ENCODE data around the gene PLPP1. TPM values are rescaled to one million over a fixed set of nuclear protein-coding genes. Genes with fewer than 3 reads are reported as not detected.

The PLPP1 gene
- total and polyA plus RNA-seq, 2 donors (not counting 1 experiment from before 2014, with no cell fraction given) = 5.5 to 8.8 TPM

DNA sequence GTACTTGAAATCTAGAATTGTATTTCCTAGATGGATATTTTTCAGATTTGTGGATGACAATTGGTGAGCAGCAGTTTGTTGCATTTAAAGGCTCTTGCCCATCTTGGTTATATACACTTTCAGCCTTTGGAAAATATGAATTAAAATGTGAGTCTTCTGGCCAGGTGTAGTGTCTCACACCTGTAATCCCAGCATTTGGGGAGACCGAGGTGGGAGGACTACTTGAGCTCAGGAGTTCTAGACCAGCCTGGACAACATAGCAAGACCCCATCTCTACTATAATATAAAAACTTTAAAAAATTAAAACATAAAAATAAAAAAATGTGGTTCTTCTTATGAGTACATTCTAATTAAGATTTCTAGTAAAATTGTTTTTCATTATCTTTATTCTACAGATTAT is 125.0 kb downstream of the PLPP1 start:
- Histone ChIP-seq H3K4me3 (ENCODE audit: control extremely low read depth in 1 of 5, extremely low read depth in 1 of 5, insufficient read depth in 1 of 5, low read depth in 2 of 5, low read length in 4 of 5) (no peak overlapping the region), H3K79me2 (ENCODE audit: control insufficient read depth, insufficient read depth, low read length) (no peaks in the 10 kb centered on the region), H3K36me3 (replicated peaks in 1 of 2; ENCODE audit: control extremely low read depth in 1 of 2, control insufficient read depth in 1 of 2, extremely low read depth in 1 of 2, insufficient read depth in 2 of 2, low read length in 1 of 2) (peaks cover 9 to 63% of the 10 kb centered on the region in 2 experiments), H3K27me3 (replicated peaks in 1 of 4; ENCODE audit: control extremely low read depth in 1 of 4, control insufficient read depth in 3 of 4, insufficient read depth in 4 of 4, low read length in 3 of 4) (no peaks in the 10 kb centered on the region), H3K4me1 (ENCODE audit: control insufficient read depth in 2 of 2, insufficient read depth in 2 of 2, low read length in 2 of 2) (no peaks in the 10 kb centered on the region), H3K9me3 (ENCODE audit: control extremely low read depth in 1 of 3, control insufficient read depth in 2 of 3, insufficient read depth in 1 of 3, low read length in 2 of 3) (no peaks in the 10 kb centered on the region), H3K27ac (ENCODE audit: low read length in 2 of 2) (no peak overlapping the region), H2AFZ (ENCODE audit: insufficient read depth, low read depth, low read length, poor library complexity, severe bottlenecking) (no peak overlapping the region), H4K20me1 (ENCODE audit: control insufficient read depth, insufficient read depth, low read length, poor library complexity, severe bottlenecking) (no peaks in the 10 kb centered on the region), H3K9ac (ENCODE audit: low read length) (no peak overlapping the region), H3K4me2 (replicated peaks; ENCODE audit: low read depth, low read length, poor library complexity, severe bottlenecking) (no peak overlapping the region)
- no CpG with 5 or more reads among the region's 1 CpG for WGBS (ENCODE audit: insufficient coverage)
- DNase-seq = no peak
- no peak for ATAC-seq (ENCODE audit: low read depth)
- ChIA-PET POLR2A (no interaction called here), CTCF (no interaction called here)
- intact Hi-C loops (cut with micrococcal nuclease) = no loop called here
- H3K9me3 Mint-ChIP-seq (ENCODE audit: insufficient read depth) = no peaks in the 10 kb centered on the region
- H3K4me3 Mint-ChIP-seq = no peak overlapping the region
- no peak overlapping the region for H3K27ac Mint-ChIP-seq
- no peaks in the 10 kb centered on the region for H3K27me3 Mint-ChIP-seq
- no peaks in the 10 kb centered on the region for H3K4me1 Mint-ChIP-seq
- TF ChIP-seq, protein P1, sequence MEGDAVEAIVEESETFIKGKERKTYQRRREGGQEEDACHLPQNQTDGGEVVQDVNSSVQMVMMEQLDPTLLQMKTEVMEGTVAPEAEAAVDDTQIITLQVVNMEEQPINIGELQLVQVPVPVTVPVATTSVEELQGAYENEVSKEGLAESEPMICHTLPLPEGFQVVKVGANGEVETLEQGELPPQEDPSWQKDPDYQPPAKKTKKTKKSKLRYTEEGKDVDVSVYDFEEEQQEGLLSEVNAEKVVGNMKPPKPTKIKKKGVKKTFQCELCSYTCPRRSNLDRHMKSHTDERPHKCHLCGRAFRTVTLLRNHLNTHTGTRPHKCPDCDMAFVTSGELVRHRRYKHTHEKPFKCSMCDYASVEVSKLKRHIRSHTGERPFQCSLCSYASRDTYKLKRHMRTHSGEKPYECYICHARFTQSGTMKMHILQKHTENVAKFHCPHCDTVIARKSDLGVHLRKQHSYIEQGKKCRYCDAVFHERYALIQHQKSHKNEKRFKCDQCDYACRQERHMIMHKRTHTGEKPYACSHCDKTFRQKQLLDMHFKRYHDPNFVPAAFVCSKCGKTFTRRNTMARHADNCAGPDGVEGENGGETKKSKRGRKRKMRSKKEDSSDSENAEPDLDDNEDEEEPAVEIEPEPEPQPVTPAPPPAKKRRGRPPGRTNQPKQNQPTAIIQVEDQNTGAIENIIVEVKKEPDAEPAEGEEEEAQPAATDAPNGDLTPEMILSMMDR (IDR thresholded peaks at IDR 0.05) = no peak
- TF ChIP-seq EZH2 (IDR thresholded peaks at IDR 0.05; ENCODE audit: borderline replicate concordance, insufficient read depth, low read depth, low read length, poor library complexity, severe bottlenecking) = no peak

DNA sequence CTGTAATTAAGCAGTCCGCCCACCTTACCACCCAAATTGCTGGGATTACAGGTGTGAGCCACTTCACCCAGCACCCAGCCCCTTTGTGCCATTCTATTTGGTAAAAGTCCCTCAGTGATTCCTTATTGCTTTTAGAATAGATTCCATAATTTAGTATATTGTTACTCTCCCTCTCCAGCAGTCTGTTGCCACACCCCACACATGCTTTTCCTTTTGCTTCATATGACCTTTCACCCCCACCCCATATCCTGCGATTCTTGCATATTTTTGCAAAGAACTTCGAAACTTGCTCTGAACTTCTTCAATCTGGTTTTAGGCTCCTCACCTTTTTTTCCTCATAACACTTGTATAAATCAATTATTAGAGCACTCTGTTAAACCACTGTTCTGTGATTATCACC is 126.8 kb downstream of the PLPP1 start:
- ATAC-seq (ENCODE audit: low read depth) = no peak
- Histone ChIP-seq H3K4me3 (ENCODE audit: control extremely low read depth in 1 of 5, extremely low read depth in 1 of 5, insufficient read depth in 1 of 5, low read depth in 2 of 5, low read length in 4 of 5) (no peak overlapping the region), H4K20me1 (ENCODE audit: control insufficient read depth, insufficient read depth, low read length, poor library complexity, severe bottlenecking) (no peaks in the 10 kb centered on the region), H3K9ac (ENCODE audit: low read length) (no peak overlapping the region), H3K4me1 (ENCODE audit: control insufficient read depth in 2 of 2, insufficient read depth in 2 of 2, low read length in 2 of 2) (no peaks in the 10 kb centered on the region), H3K27ac (ENCODE audit: low read length in 2 of 2) (no peak overlapping the region), H3K4me2 (replicated peaks; ENCODE audit: low read depth, low read length, poor library complexity, severe bottlenecking) (no peak overlapping the region), H2AFZ (ENCODE audit: insufficient read depth, low read depth, low read length, poor library complexity, severe bottlenecking) (no peak overlapping the region), H3K27me3 (replicated peaks in 1 of 4; ENCODE audit: control extremely low read depth in 1 of 4, control insufficient read depth in 3 of 4, insufficient read depth in 4 of 4, low read length in 3 of 4) (no peaks in the 10 kb centered on the region), H3K36me3 (replicated peaks in 1 of 2; ENCODE audit: control extremely low read depth in 1 of 2, control insufficient read depth in 1 of 2, extremely low read depth in 1 of 2, insufficient read depth in 2 of 2, low read length in 1 of 2) (peaks cover 10 to 62% of the 10 kb centered on the region in 2 experiments), H3K79me2 (ENCODE audit: control insufficient read depth, insufficient read depth, low read length) (no peaks in the 10 kb centered on the region), H3K9me3 (ENCODE audit: control extremely low read depth in 1 of 3, control insufficient read depth in 2 of 3, insufficient read depth in 1 of 3, low read length in 2 of 3) (no peaks in the 10 kb centered on the region)
- POLR2A ChIA-PET = no interaction called here
- intact Hi-C loops (cut with micrococcal nuclease) = loop anchor here (1.0 kb wide), 1 partner anchor 283 kb away; no protein-coding TSS in a partner anchor
- TF ChIP-seq EZH2 (IDR thresholded peaks at IDR 0.05; ENCODE audit: borderline replicate concordance, insufficient read depth, low read depth, low read length, poor library complexity, severe bottlenecking) = no peak
- TF ChIP-seq, protein P1 (IDR thresholded peaks at IDR 0.05) = no peak
- no peaks in the 10 kb centered on the region for H3K9me3 Mint-ChIP-seq (ENCODE audit: insufficient read depth)
- no peak overlapping the region for H3K4me3 Mint-ChIP-seq
- no peak overlapping the region for H3K27ac Mint-ChIP-seq
- DNase-seq = no peak
- H3K27me3 Mint-ChIP-seq = no peaks in the 10 kb centered on the region
- CTCF ChIA-PET = interaction anchor here (0.6 to 1.0 kb wide), 2 partner anchors 284 to 689 kb away, joined by 3 read pairs; no protein-coding TSS in a partner anchor
- H3K4me1 Mint-ChIP-seq = no peaks in the 10 kb centered on the region
- 100% methylated on average over 3 of the region's 3 CpGs for WGBS (ENCODE audit: insufficient coverage)
